Activated CD4-positive, alpha-beta memory T cell treated with anti-CD3 and anti-CD28 coated beads for 36 hours (primary cell): ENCODE measurements around the gene ARID5B. TPM values are rescaled to one million over a fixed set of nuclear protein-coding genes. Genes with fewer than 3 reads are reported as not detected.

ENCODE experiments used
- CTCF ChIA-PET: fragments of 350-600 bp; sonication (Branson Sonifier 250); formaldehyde crosslinking; loops from one replicate; lab custom pipeline; 2021; ENCODE audit warnings: antibody characterized with exemption, inconsistent platforms; lab: Charles Lee
- POLR2A ChIA-PET: fragments of 350-600 bp; sonication (Branson Sonifier 250); formaldehyde crosslinking; loops from one replicate; lab custom pipeline; 2021; ENCODE audit warnings: antibody characterized with exemption; lab: Charles Lee
- DNase-seq: peaks from one replicate; pipeline ENCODE4 v3.0.0-alpha.2; 2020
- H3K27ac Mint-ChIP-seq: one replicate; pipeline ENCODE4 v1.8.0; 2021; ENCODE audit warnings: mixed read lengths
- H3K27me3 Mint-ChIP-seq: one replicate; pipeline ENCODE4 v1.8.0; 2021; ENCODE audit warnings: mixed read lengths
- H3K36me3 Mint-ChIP-seq: one replicate; pipeline ENCODE4 v1.8.0; 2021; ENCODE audit warnings: mixed read lengths
- H3K4me1 Mint-ChIP-seq: one replicate; pipeline ENCODE4 v1.8.0; 2021; ENCODE audit warnings: low read depth, mixed read lengths
- H3K4me3 Mint-ChIP-seq: one replicate; pipeline ENCODE4 v1.8.0; 2021; ENCODE audit warnings: mild to moderate bottlenecking, mixed read lengths
- H3K9me3 Mint-ChIP-seq: one replicate; pipeline ENCODE4 v1.8.0; 2021; ENCODE audit warnings: mixed read lengths
- intact Hi-C: fragments of 100-400 bp; cut with micrococcal nuclease; formaldehyde crosslinking; loops from one replicate; pipeline ENCODE4 v1.15.1; 2023
- total RNA-seq, 2 experiments: library from RNA; stranded (reverse); gene quantifications; one replicate each; pipeline ENCODE4 v1.2.3, GENCODE V29; 2021

The ARID5B gene
- total RNA-seq, 2 experiments from 2014 or later = 79.4 to 79.6 TPM

- Mint-ChIP-seq H3K27ac (peak overlapping the region; percentile 81), H3K4me1 (peaks cover 86% of the 10 kb centered on the region), H3K9me3 (no peaks in the 10 kb centered on the region), H3K36me3 (peaks cover 27% of the 10 kb centered on the region), H3K27me3 (no peaks in the 10 kb centered on the region), H3K4me3 (peak overlapping the region; percentile 17)
- ChIA-PET CTCF (interaction anchor here (1.6 to 8.8 kb wide), 10 partner anchors 9 to 224 kb away, joined by 8 to 94 read pairs (median 27); no protein-coding TSS in a partner anchor), POLR2A (interaction anchor here (2.9 to 8.1 kb wide), 2 partner anchors 8 to 13 kb away, joined by 20 to 87 read pairs; no protein-coding TSS in a partner anchor)
- DNase-seq = no peak
- intact Hi-C loops = loop anchor here (10.0 kb wide), 1 partner anchor 384 kb away; no protein-coding TSS in a partner anchor
Observed at GRCh38 chr10:62040881-62041280, 139.4 kb downstream of the ARID5B start.

GRCh38 chr10:62043421-62044021, 142.0 kb downstream of the ARID5B start:
- Mint-ChIP-seq H3K27ac (peak overlapping the region; percentile 96), H3K27me3 (no peaks in the 10 kb centered on the region), H3K36me3 (peaks cover 28% of the 10 kb centered on the region), H3K9me3 (no peaks in the 10 kb centered on the region), H3K4me3 (peak overlapping the region; percentile 30), H3K4me1 (peaks cover 91% of the 10 kb centered on the region)
- ChIA-PET POLR2A (interaction anchor here (0.6 to 10.1 kb wide), 8 partner anchors 9 to 198 kb away, joined by 3 to 163 read pairs (median 4); no protein-coding TSS in a partner anchor), CTCF (interaction anchor here (0.6 to 8.8 kb wide), 6 partner anchors 11 to 221 kb away, joined by 3 to 80 read pairs (median 4); no protein-coding TSS in a partner anchor)
- no peak for DNase-seq
- intact Hi-C loops = loop anchor here (10.0 kb wide), 1 partner anchor 381 kb away; no protein-coding TSS in a partner anchor

- Mint-ChIP-seq H3K9me3 (no peaks in the 10 kb centered on the region), H3K27ac (peak overlapping the region; percentile 96), H3K27me3 (no peaks in the 10 kb centered on the region), H3K36me3 (peaks cover 39% of the 10 kb centered on the region), H3K4me3 (peak overlapping the region; percentile 50), H3K4me1 (peaks cover 85% of the 10 kb centered on the region)
- no peak for DNase-seq
- POLR2A ChIA-PET = interaction anchor here (1.4 to 10.1 kb wide), 3 partner anchors 18 to 42 kb away, joined by 6 to 163 read pairs (median 12); no protein-coding TSS in a partner anchor
- intact Hi-C loops = loop anchor here (10.0 kb wide), 1 partner anchor 380 kb away; no protein-coding TSS in a partner anchor
- CTCF ChIA-PET = interaction anchor here (1.4 kb wide), 1 partner anchor 10 kb away, joined by 3 read pairs; no protein-coding TSS in a partner anchor
Observed at GRCh38 chr10:62044566-62044965, 143.1 kb downstream of the ARID5B start.

GRCh38 chr10:62045765-62046521, 144.4 kb downstream of the ARID5B start:
- CTCF ChIA-PET = interaction anchor here (0.5 to 2.5 kb wide), 15 partner anchors 7 to 293 kb away, joined by 3 to 15 read pairs (median 4); no protein-coding TSS in a partner anchor
- Mint-ChIP-seq H3K27me3 (no peaks in the 10 kb centered on the region), H3K27ac (peak overlapping the region; percentile 96), H3K9me3 (no peaks in the 10 kb centered on the region), H3K36me3 (peaks cover 51% of the 10 kb centered on the region), H3K4me1 (peaks cover 74% of the 10 kb centered on the region), H3K4me3 (peak overlapping the region; percentile 94)
- DNase-seq = no peak
- POLR2A ChIA-PET = interaction anchor here (1.0 to 10.5 kb wide), 18 partner anchors 7 to 199 kb away, joined by 3 to 268 read pairs (median 10); partner anchors contain the start of gene ARID5B
- intact Hi-C loops = loop anchor here (2.0 to 10.0 kb wide), 4 partner anchors 25 to 379 kb away; no protein-coding TSS in a partner anchor

GRCh38 chr10:62046522-62047227, 145.2 kb downstream of the ARID5B start:
- CTCF ChIA-PET = interaction anchor here (0.5 to 2.5 kb wide), 21 partner anchors 8 to 1080 kb away, joined by 3 to 15 read pairs (median 4); no protein-coding TSS in a partner anchor
- peaks cover 69% of the 10 kb centered on the region for H3K4me1 Mint-ChIP-seq

GRCh38 chr10:62047228-62047892, 145.9 kb downstream of the ARID5B start:
- peak overlapping the region; percentile 94 for H3K4me3 Mint-ChIP-seq
- peak; percentile 35 for DNase-seq
- CTCF ChIA-PET = interaction anchor here (0.6 to 2.5 kb wide), 15 partner anchors 9 to 1081 kb away, joined by 3 to 15 read pairs (median 4); no protein-coding TSS in a partner anchor
- intact Hi-C loops = loop anchor here (1.0 to 10.0 kb wide), 6 partner anchors 27 to 764 kb away; no protein-coding TSS in a partner anchor
- peaks cover 68% of the 10 kb centered on the region for H3K4me1 Mint-ChIP-seq
- peaks cover 58% of the 10 kb centered on the region for H3K36me3 Mint-ChIP-seq
- POLR2A ChIA-PET = interaction anchor here (0.8 to 10.5 kb wide), 20 partner anchors 7 to 198 kb away, joined by 3 to 268 read pairs (median 10); partner anchors contain the start of gene ARID5B
- H3K27ac Mint-ChIP-seq = peak overlapping the region; percentile 96
- no peaks in the 10 kb centered on the region for H3K9me3 Mint-ChIP-seq
- no peaks in the 10 kb centered on the region for H3K27me3 Mint-ChIP-seq

More at GRCh38 chr10:62046522-62047227, 145.2 kb downstream of the ARID5B start:
- no peaks in the 10 kb centered on the region for H3K9me3 Mint-ChIP-seq
- H3K27me3 Mint-ChIP-seq = no peaks in the 10 kb centered on the region
- intact Hi-C loops = loop anchor here (1.0 to 10.0 kb wide), 6 partner anchors 26 to 765 kb away; no protein-coding TSS in a partner anchor
- H3K4me3 Mint-ChIP-seq = peak overlapping the region; percentile 94
- peaks cover 55% of the 10 kb centered on the region for H3K36me3 Mint-ChIP-seq
- peak overlapping the region; percentile 96 for H3K27ac Mint-ChIP-seq
- peak; percentile 47 for DNase-seq
- POLR2A ChIA-PET = interaction anchor here (0.8 to 10.5 kb wide), 21 partner anchors 8 to 199 kb away, joined by 3 to 268 read pairs (median 8); partner anchors contain the start of gene ARID5B

GRCh38 chr10:62047960-62048383, 146.5 kb downstream of the ARID5B start:
- Mint-ChIP-seq H3K4me3 (peak overlapping the region; percentile 94), H3K27me3 (no peaks in the 10 kb centered on the region), H3K27ac (peak overlapping the region; percentile 96), H3K36me3 (peaks cover 63% of the 10 kb centered on the region), H3K9me3 (no peaks in the 10 kb centered on the region), H3K4me1 (peaks cover 71% of the 10 kb centered on the region)
- intact Hi-C loops = loop anchor here (1.0 to 10.0 kb wide), 12 partner anchors 27 to 1218 kb away; partner anchors contain the start of gene EGR2
- peak; percentile 76 for DNase-seq
- ChIA-PET CTCF (interaction anchor here (0.9 to 7.4 kb wide), 9 partner anchors 9 to 196 kb away, joined by 5 to 51 read pairs (median 10); no protein-coding TSS in a partner anchor), POLR2A (interaction anchor here (0.8 to 10.5 kb wide), 23 partner anchors 9 to 1219 kb away, joined by 3 to 268 read pairs (median 16); partner anchors contain the start of gene ARID5B)

GRCh38 chr10:62048470-62048869, 147.0 kb downstream of the ARID5B start:
- CTCF ChIA-PET = interaction anchor here (0.7 to 7.4 kb wide), 9 partner anchors 10 to 196 kb away, joined by 3 to 51 read pairs (median 6); no protein-coding TSS in a partner anchor
- intact Hi-C loops = loop anchor here (1.0 to 10.0 kb wide), 8 partner anchors 56 to 1218 kb away; partner anchors contain the start of gene EGR2
- no peak for DNase-seq

GRCh38 chr10:62048919-62049623, 147.6 kb downstream of the ARID5B start:
- intact Hi-C loops = loop anchor here (1.0 to 10.0 kb wide), 8 partner anchors 57 to 1217 kb away; partner anchors contain the start of gene EGR2
- Mint-ChIP-seq H3K36me3 (peaks cover 70% of the 10 kb centered on the region), H3K9me3 (no peaks in the 10 kb centered on the region), H3K4me1 (peaks cover 71% of the 10 kb centered on the region), H3K27ac (peak overlapping the region; percentile 96), H3K27me3 (no peaks in the 10 kb centered on the region), H3K4me3 (peak overlapping the region; percentile 94)
- DNase-seq = peak; percentile 90
- CTCF ChIA-PET = interaction anchor here (0.7 to 7.4 kb wide), 14 partner anchors 10 to 195 kb away, joined by 3 to 51 read pairs (median 6); partner anchors contain the start of gene ARID5B
- POLR2A ChIA-PET = interaction anchor here (0.7 to 10.5 kb wide), 30 partner anchors 10 to 1218 kb away, joined by 3 to 268 read pairs (median 6); partner anchors contain the start of genes ARID5B and EGR2

More at GRCh38 chr10:62048470-62048869, 147.0 kb downstream of the ARID5B start:
- H3K4me1 Mint-ChIP-seq = peaks cover 71% of the 10 kb centered on the region
- no peaks in the 10 kb centered on the region for H3K9me3 Mint-ChIP-seq
- POLR2A ChIA-PET = interaction anchor here (0.9 to 10.5 kb wide), 24 partner anchors 10 to 1219 kb away, joined by 3 to 268 read pairs (median 10); partner anchors contain the start of gene ARID5B
- peak overlapping the region; percentile 96 for H3K27ac Mint-ChIP-seq
- peak overlapping the region; percentile 94 for H3K4me3 Mint-ChIP-seq
- peaks cover 64% of the 10 kb centered on the region for H3K36me3 Mint-ChIP-seq
- no peaks in the 10 kb centered on the region for H3K27me3 Mint-ChIP-seq
